Mucosa of descending colon (tissue), 3 donors: ENCODE data around the gene APOA4. TPM values are rescaled to one million over a fixed set of nuclear protein-coding genes. Genes with fewer than 3 reads are reported as not detected.

Experiments
- ATAC-seq: fragments of 200-7000 bp; cut with Tn5 transposase; one replicate; pipeline ENCODE4 v1.9.1; 2020; ENCODE audit warnings: mild to moderate bottlenecking, moderate library complexity
- DNase-seq, 3 donors: peaks; one replicate each; pipeline ENCODE4 v3.0.0-alpha.2; 2020
- H3K36me3 ChIP-seq: fragments of 200-600 bp; one replicate; pipeline ENCODE4 v1.8.0; 2021; ENCODE audit warnings: low read depth, mild to moderate bottlenecking
- H3K4me1 ChIP-seq: fragments of 200-600 bp; one replicate; pipeline ENCODE4 v1.8.0; 2021; ENCODE audit warnings: low read depth, mild to moderate bottlenecking
- H3K4me3 ChIP-seq: fragments of 200-600 bp; one replicate; pipeline ENCODE4 v1.8.0; 2021; ENCODE audit warnings: mild to moderate bottlenecking
- H3K9me3 ChIP-seq: fragments of 200-600 bp; one replicate; pipeline ENCODE4 v1.8.0; 2021; ENCODE audit warnings: mild to moderate bottlenecking
- intact Hi-C, 2 donors: fragments of 100-400 bp; cut with DNase I in 1 of 2; cut with micrococcal nuclease in 1 of 2; formaldehyde crosslinking; loops; one replicate each; pipeline versions ENCODE4 v1.11.0 to v1.11.1; 2022; cut with DNase I, micrococcal nuclease
- total RNA-seq, 3 donors: library from RNA; stranded (reverse); fragmentation: NEBNext Ultra II Directional in 2 of 3; extraction: Animal tissue kit (Norgen Biotek cat#: 25700) in 2 of 3; gene quantifications; one replicate each; pipeline versions ENCODE4 v1.2.1 to v1.2.4, GENCODE V29; 2021 to 2023
- TF ChIP-seq, protein P1 (sequence below): fragments of 200-600 bp; IDR thresholded peaks from one replicate; pipeline ENCODE4 v1.8.0; 2022; ENCODE audit warnings: antibody characterized with exemption, mild to moderate bottlenecking
- donor health status: DM: no; HTN: no; CAD: no; lungs with moderate emphysema.
- donor health status: DM: no; HTN: no; CAD: no.
- donor health status: DM: no; HTN: yes; CAD: no.

The APOA4 gene
- total RNA-seq, 3 donors from 2014 or later: not detected

DNA sequence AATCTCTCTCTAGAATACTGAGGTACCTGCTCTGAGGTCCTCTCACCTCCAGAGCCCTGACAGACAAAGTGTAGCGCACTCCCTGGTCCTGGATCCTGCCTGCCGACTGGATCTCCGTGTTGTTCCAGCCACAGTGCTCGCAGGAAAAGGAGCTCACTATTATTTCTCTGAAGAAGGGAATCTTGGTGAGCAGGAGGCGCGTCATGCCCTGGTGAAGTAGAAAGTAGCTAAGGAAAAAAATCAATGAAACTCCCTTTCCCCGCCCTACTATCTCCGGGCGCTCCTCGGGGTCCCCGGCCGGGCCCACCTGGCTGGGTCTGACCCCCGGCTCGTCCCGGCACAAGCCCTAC, 35.7 kb downstream of the APOA4 start:
- TF ChIP-seq, protein P1, sequence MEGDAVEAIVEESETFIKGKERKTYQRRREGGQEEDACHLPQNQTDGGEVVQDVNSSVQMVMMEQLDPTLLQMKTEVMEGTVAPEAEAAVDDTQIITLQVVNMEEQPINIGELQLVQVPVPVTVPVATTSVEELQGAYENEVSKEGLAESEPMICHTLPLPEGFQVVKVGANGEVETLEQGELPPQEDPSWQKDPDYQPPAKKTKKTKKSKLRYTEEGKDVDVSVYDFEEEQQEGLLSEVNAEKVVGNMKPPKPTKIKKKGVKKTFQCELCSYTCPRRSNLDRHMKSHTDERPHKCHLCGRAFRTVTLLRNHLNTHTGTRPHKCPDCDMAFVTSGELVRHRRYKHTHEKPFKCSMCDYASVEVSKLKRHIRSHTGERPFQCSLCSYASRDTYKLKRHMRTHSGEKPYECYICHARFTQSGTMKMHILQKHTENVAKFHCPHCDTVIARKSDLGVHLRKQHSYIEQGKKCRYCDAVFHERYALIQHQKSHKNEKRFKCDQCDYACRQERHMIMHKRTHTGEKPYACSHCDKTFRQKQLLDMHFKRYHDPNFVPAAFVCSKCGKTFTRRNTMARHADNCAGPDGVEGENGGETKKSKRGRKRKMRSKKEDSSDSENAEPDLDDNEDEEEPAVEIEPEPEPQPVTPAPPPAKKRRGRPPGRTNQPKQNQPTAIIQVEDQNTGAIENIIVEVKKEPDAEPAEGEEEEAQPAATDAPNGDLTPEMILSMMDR: no peak
- Histone ChIP-seq H3K9me3 (no peaks in the 10 kb centered on the region), H3K36me3 (no peaks in the 10 kb centered on the region), H3K4me3 (peak overlapping the region; percentile 94), H3K4me1 (peaks cover 11% of the 10 kb centered on the region)
- intact Hi-C loops: no loop called here
- no peak for DNase-seq
- peak; percentile 18 for ATAC-seq

DNA sequence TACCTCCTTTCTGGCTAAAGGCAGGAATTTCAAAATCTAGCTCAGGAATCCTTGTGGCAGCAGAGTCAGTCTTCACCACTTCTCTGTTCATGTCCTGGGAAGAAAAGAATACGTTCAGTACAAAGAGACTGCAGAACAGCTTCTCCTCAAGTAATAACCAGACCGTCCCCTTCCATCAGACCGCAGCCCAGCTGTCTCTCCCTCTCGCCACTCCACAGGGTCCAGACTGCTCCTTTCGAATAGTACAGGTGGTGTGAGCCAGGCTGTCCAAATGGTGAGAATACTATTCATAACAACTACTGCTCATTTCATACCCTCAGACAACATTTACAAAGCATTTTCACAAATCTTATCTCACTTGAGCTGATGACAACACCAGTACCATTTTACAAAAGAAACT, 36.1 kb downstream of the APOA4 start:
- DNase-seq (no peak), ATAC-seq (no peak)
- H3K4me1 ChIP-seq: peaks cover 11% of the 10 kb centered on the region
- TF ChIP-seq, protein P1: no peak
- intact Hi-C loops: no loop called here
- H3K36me3 ChIP-seq: no peaks in the 10 kb centered on the region
- H3K9me3 ChIP-seq: no peaks in the 10 kb centered on the region
- H3K4me3 ChIP-seq: no peak overlapping the region

DNA sequence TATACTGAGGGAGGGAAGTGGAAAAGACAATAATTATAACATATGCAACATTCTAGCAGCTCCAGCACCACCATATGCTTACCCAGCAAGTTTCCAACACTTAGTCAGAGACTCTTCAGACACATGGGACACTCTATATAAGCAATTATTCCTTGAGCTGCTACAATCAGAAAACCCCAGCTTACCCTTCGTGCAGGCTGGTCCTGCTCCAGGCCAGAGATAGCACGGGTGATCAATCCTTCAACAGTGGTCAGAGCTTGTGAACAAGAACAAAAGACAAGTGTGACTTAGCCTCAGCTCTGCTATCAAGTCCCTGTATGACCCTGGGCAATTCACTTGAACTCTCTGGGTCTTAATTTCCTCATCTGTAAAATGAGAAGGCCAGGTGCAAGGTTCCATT, 36.8 kb downstream of the APOA4 start:
- no peak for ATAC-seq
- Histone ChIP-seq H3K4me1 (peaks cover 9% of the 10 kb centered on the region), H3K4me3 (no peak overlapping the region), H3K36me3 (no peaks in the 10 kb centered on the region), H3K9me3 (no peaks in the 10 kb centered on the region)
- TF ChIP-seq, protein P1: no peak
- DNase-seq: no peak
- intact Hi-C loops: no loop called here

DNA sequence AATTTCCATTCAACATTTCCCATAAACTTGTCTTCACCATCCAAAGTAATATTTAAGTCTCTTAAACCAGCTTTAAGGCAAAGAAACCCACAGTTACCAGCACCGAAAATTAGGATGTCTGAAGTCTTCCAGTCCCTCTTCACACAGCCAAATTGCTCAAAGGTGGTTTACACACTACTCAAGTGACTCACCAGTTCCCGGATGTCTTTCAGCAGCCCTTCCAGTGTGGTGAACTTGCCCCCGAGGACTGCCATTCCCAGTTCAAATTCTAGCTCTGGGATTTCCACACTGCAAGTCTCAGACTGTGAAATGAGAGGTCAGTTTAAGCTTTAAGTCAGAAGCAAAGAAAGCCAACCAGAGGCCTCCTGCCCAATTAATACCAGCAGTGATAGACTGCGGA, 40.4 kb downstream of the APOA4 start:
- Histone ChIP-seq H3K4me3 (no peak overlapping the region), H3K36me3 (peaks cover 6% of the 10 kb centered on the region), H3K9me3 (no peaks in the 10 kb centered on the region), H3K4me1 (peaks cover 7% of the 10 kb centered on the region)
- TF ChIP-seq, protein P1: no peak
- no peak for DNase-seq
- ATAC-seq: no peak
- intact Hi-C loops: no loop called here

DNA sequence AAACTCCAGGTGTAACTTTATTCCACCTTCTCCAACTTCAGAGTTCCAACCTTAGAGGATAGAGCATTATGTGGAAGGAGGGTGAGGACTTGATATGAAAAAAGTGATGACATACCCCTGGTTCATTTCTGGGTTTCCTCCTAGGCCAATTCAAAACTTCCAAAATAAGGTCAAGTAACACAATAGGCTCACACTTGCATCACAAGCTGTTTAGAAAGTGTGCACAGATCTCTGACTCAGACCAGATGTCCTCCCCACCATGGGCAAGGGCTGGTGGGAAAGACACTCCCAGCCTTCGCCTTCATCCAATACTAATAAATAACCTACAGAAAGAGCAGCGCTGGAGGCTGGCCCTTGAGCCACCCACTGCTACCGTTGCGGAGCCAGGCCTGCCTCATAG, 44.5 kb downstream of the APOA4 start:
- intact Hi-C loops: no loop called here
- ATAC-seq (no peak), DNase-seq (no peak)
- Histone ChIP-seq H3K9me3 (no peaks in the 10 kb centered on the region), H3K4me1 (peaks cover 2% of the 10 kb centered on the region), H3K4me3 (no peak overlapping the region), H3K36me3 (peaks cover 6% of the 10 kb centered on the region)
- TF ChIP-seq, protein P1: no peak

DNA sequence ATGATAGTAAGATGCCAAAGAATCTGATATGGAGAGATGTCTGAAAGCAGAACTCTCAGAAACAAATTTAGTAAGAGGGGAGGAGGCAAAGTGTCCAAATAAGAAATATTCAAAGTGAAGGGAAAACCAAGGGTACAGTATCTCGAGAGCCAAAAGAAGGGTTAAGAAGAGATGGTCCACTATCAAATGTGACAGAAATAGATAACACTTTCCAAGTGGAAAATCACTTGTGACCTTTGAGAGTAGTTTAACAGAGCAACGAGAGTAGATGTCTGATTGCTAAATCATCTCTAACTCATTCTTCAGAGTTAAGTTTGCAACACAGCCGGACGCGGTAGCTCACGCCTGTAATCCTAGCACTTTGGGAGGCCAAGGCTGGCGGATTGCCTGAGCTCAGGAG, 46.0 kb downstream of the APOA4 start:
- intact Hi-C loops: no loop called here
- DNase-seq: no peak
- H3K4me1 ChIP-seq: peaks cover 2% of the 10 kb centered on the region
- no peaks in the 10 kb centered on the region for H3K9me3 ChIP-seq
- no peak for ATAC-seq
- H3K36me3 ChIP-seq: peaks cover 6% of the 10 kb centered on the region
- no peak overlapping the region for H3K4me3 ChIP-seq
- TF ChIP-seq, protein P1: no peak
